CD14-positive monocyte (primary cell): ENCODE results near the gene OPALIN. TPM values are rescaled to one million over a fixed set of nuclear protein-coding genes. Genes with fewer than 3 reads are reported as not detected.

Experiments used
- DNase-seq, 3 donors: peaks; one replicate each; pipeline ENCODE4 v3.0.0-alpha.2; 2011 to 2022
- H2AFZ ChIP-seq: 2 replicates; pipeline ENCODE4 v1.6.0; 2012; ENCODE audit warnings: mild to moderate bottlenecking, low read depth, low read length, inconsistent platforms; ENCODE audit not compliant: insufficient read depth, poor library complexity, severe bottlenecking
- H3K27ac ChIP-seq, 2 donors: 1 replicate in 1 of 2; 2 replicates in 1 of 2; pipeline ENCODE4 v1.5.1; 2012 to 2013; ENCODE audit warnings: low read length in 2 of 2, control low read depth in 1 of 2, inconsistent platforms in 1 of 2, low read depth in 1 of 2, mild to moderate bottlenecking in 1 of 2
- H3K27me3 ChIP-seq, 2 donors: one replicate each; pipeline versions ENCODE4 v1.6.0 to v1.6.1; 2011 to 2013; ENCODE audit warnings: low read length in 2 of 2; ENCODE audit not compliant: control insufficient read depth in 2 of 2, insufficient read depth in 2 of 2
- H3K36me3 ChIP-seq, 2 donors: replicated peaks in 1 of 2; 1 replicate in 1 of 2; 2 replicates in 1 of 2; pipeline versions ENCODE4 v1.5.1 to v1.6.1; 2012 to 2013; ENCODE audit warnings: low read length in 2 of 2, control low read depth in 1 of 2, inconsistent platforms in 1 of 2, mild to moderate bottlenecking in 1 of 2; ENCODE audit not compliant: insufficient read depth in 2 of 2, control insufficient read depth in 1 of 2
- H3K4me1 ChIP-seq, 2 donors: 1 replicate in 1 of 2; 2 replicates in 1 of 2; pipeline versions ENCODE4 v1.5.1 to v1.6.1; 2012 to 2013; ENCODE audit warnings: low read length in 2 of 2, control low read depth in 1 of 2, inconsistent platforms in 1 of 2, mild to moderate bottlenecking in 1 of 2, moderate library complexity in 1 of 2; ENCODE audit not compliant: insufficient read depth in 2 of 2, control insufficient read depth in 1 of 2
- H3K4me2 ChIP-seq: replicated peaks from 2 replicates; pipeline ENCODE3; 2012; ENCODE audit warnings: low read length, moderate library complexity, mild to moderate bottlenecking; ENCODE audit not compliant: poor library complexity, severe bottlenecking; ENCODE audit errors: extremely low read depth
- H3K4me3 ChIP-seq, 3 experiments: fragments of 200-600 bp in 1 of 3; sonication (generic) in 1 of 3; replicated peaks in 1 of 3; 1 replicate in 2 of 3; 2 replicates in 1 of 3; pipeline ENCODE4 v1.5.1; 2011 to 2013; ENCODE audit warnings: low read length in 3 of 3, mild to moderate bottlenecking in 3 of 3, control low read depth in 2 of 3, low read depth in 2 of 3, inconsistent platforms in 1 of 3, moderate library complexity in 1 of 3
- H3K79me2 ChIP-seq: 2 replicates; pipeline ENCODE4 v1.6.0; 2012; ENCODE audit warnings: mild to moderate bottlenecking, control low read depth, inconsistent platforms, low read length, moderate library complexity; ENCODE audit not compliant: insufficient read depth
- H3K9ac ChIP-seq: 2 replicates; pipeline ENCODE4 v1.6.0; 2017; ENCODE audit warnings: low read length, mild to moderate bottlenecking; ENCODE audit not compliant: insufficient read depth, poor library complexity, severe bottlenecking
- H3K9me3 ChIP-seq, 2 donors: replicated peaks in 1 of 2; 1 replicate in 1 of 2; 2 replicates in 1 of 2; pipeline versions ENCODE4 v1.5.1 to v1.6.1; 2012 to 2013; ENCODE audit warnings: low read length in 2 of 2, control low read depth in 1 of 2; ENCODE audit not compliant: control insufficient read depth in 1 of 2, insufficient read depth in 1 of 2
- H4K20me1 ChIP-seq: 2 replicates; pipeline ENCODE4 v1.6.0; 2012; ENCODE audit warnings: mild to moderate bottlenecking, low read length, control low read depth, moderate library complexity; ENCODE audit not compliant: insufficient read depth
- H3K27ac Mint-ChIP-seq, 7 donors: one replicate each; pipeline ENCODE4 v1.8.0; 2020; ENCODE audit warnings: mild to moderate bottlenecking in 7 of 7, mixed read lengths in 7 of 7, moderate library complexity in 6 of 7, inconsistent platforms in 2 of 7
- H3K27me3 Mint-ChIP-seq, 3 donors: one replicate each; pipeline ENCODE4 v1.8.0; 2021 to 2022; ENCODE audit warnings: low read depth in 3 of 3, mild to moderate bottlenecking in 3 of 3, mixed read lengths in 3 of 3, moderate library complexity in 3 of 3, inconsistent platforms in 1 of 3
- H3K36me3 Mint-ChIP-seq, 2 donors: one replicate each; pipeline ENCODE4 v1.8.0; 2020; ENCODE audit warnings: mixed read lengths in 2 of 2, inconsistent platforms in 1 of 2, mild to moderate bottlenecking in 1 of 2
- H3K4me1 Mint-ChIP-seq: one replicate; pipeline ENCODE4 v1.8.0; 2020; ENCODE audit warnings: mild to moderate bottlenecking, mixed read lengths
- H3K4me3 Mint-ChIP-seq, 2 donors: one replicate each; pipeline ENCODE4 v1.8.0; 2020; ENCODE audit warnings: mild to moderate bottlenecking in 2 of 2, mixed read lengths in 2 of 2, moderate library complexity in 1 of 2
- H3K9me3 Mint-ChIP-seq, 7 donors: one replicate each; pipeline ENCODE4 v1.8.0; 2020 to 2022; ENCODE audit warnings: mixed read lengths in 7 of 7, mild to moderate bottlenecking in 6 of 7, moderate library complexity in 6 of 7, inconsistent platforms in 2 of 7
- CTCF ChIP-seq: fragments of 200-600 bp; IDR thresholded peaks from one replicate; pipeline ENCODE4 v1.8.0; 2022; ENCODE audit warnings: antibody characterized with exemption, mild to moderate bottlenecking
- WGBS: methylation state at CpG from one replicate; pipeline ENCODE4 v1.1.5; 2013; ENCODE audit warnings: missing lambda C conversion rate; ENCODE audit not compliant: insufficient coverage; 5-methylcytosine and 5-hydroxymethylcytosine counted together
- intact Hi-C, 2 donors: fragments of 100-400 bp; cut with micrococcal nuclease; formaldehyde crosslinking; loops; one replicate each; pipeline versions ENCODE4 v1.15.0 to v1.15.1; 2023
- polyA plus RNA-seq, 3 donors: library from polyadenylated mRNA; depleted of rRNA in 1 of 3; unstranded in 2 of 3; stranded (reverse) in 1 of 3; fragments of 300-500 nt in 2 of 3; fragments of >200 nt in 1 of 3; fragmentation: Illumina TruSeq in 2 of 3; gene quantifications; 1 replicate in 2 of 3; 2 replicates in 1 of 3; pipeline ENCODE4 v1.2.3, GENCODE V29; 2012 to 2021

OPALIN gene
- polyA plus RNA-seq, 3 donors, result not detected

GRCh38 chr10:96338279-96338925, 20.4 kb downstream of the OPALIN start:
- Histone ChIP-seq H3K27me3 (no peaks in the 10 kb centered on the region), H2AFZ (no peak overlapping the region), H3K9ac (no peak overlapping the region), H4K20me1 (no peaks in the 10 kb centered on the region), H3K79me2 (no peaks in the 10 kb centered on the region), H3K4me2 (no peak overlapping the region), H3K36me3 (no peaks in the 10 kb centered on the region), H3K4me1 (no peaks in the 10 kb centered on the region), H3K9me3 (no peaks in the 10 kb centered on the region), H3K4me3 (no peak overlapping the region), H3K27ac (no peak overlapping the region)
- Mint-ChIP-seq H3K4me3 (no peak overlapping the region), H3K9me3 (peaks cover 0 to 2% (median 0%) of the 10 kb centered on the region in 7 donors), H3K27me3 (peaks cover 0 to 6% (median 0%) of the 10 kb centered on the region in 3 donors), H3K27ac (no peak overlapping the region), H3K36me3 (no peaks in the 10 kb centered on the region), H3K4me1 (peaks cover 5% of the 10 kb centered on the region)
- TF ChIP-seq CTCF, result no peak
- 0% methylated on average over 1 of the region's 5 CpGs for WGBS
- DNase-seq, result no peak
- intact Hi-C loops, result no loop called here

GRCh38 chr10:96337106-96337505, 21.7 kb downstream of the OPALIN start:
- intact Hi-C loops, result no loop called here
- TF ChIP-seq CTCF, result no peak
- peaks cover 5% of the 10 kb centered on the region for H3K4me1 Mint-ChIP-seq
- DNase-seq, result no peak
- WGBS, result no CpG with 5 or more reads among the region's 2 CpGs
- H3K27ac Mint-ChIP-seq, result no peak overlapping the region
- Histone ChIP-seq H3K4me2 (no peak overlapping the region), H3K27me3 (no peaks in the 10 kb centered on the region), H4K20me1 (no peaks in the 10 kb centered on the region), H3K4me1 (no peaks in the 10 kb centered on the region), H2AFZ (no peak overlapping the region), H3K36me3 (no peaks in the 10 kb centered on the region), H3K27ac (no peak overlapping the region), H3K4me3 (no peak overlapping the region), H3K9me3 (no peaks in the 10 kb centered on the region), H3K79me2 (no peaks in the 10 kb centered on the region), H3K9ac (no peak overlapping the region)
- H3K4me3 Mint-ChIP-seq, result no peak overlapping the region
- H3K9me3 Mint-ChIP-seq, result peaks cover 0 to 2% (median 0%) of the 10 kb centered on the region in 7 donors
- no peaks in the 10 kb centered on the region for H3K36me3 Mint-ChIP-seq
- H3K27me3 Mint-ChIP-seq, result peaks cover 0 to 6% (median 0%) of the 10 kb centered on the region in 3 donors
